GM19328 (cell line): Measurements from ENCODE around the gene CDK9.

Experiments
- ATAC-seq: cut with Tn5 transposase; IDR thresholded peaks from one replicate; pipeline ENCODE4 v1.9.1; 2021; ENCODE audit warnings: mild to moderate bottlenecking, moderate library complexity; ENCODE audit not compliant: unreplicated experiment

CDK9 gene

DNA sequence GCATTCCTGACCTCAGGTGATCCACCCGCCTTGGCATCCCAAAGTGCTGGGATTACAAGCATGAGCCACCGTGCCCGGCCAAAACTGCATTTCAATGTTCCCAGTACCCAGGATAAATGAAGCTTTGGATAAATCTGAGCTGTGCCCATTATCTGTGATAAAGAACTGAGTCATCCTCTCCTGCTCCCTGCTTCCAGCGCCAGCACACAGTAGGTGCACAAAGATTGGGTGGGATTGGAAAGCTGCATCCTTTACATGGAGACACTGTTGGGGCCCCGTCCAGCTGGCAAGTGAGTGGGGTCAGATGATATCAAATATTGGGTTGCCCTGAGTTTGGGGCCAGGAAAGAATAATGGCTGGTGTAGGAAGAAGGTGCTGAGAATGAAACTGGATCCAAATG, 24.8 kb upstream of the CDK9 start:
- no peak for ATAC-seq

- ATAC-seq = no peak
Observed at GRCh38 chr9:127761491-127761956, 24.3 kb upstream of the CDK9 start.

DNA sequence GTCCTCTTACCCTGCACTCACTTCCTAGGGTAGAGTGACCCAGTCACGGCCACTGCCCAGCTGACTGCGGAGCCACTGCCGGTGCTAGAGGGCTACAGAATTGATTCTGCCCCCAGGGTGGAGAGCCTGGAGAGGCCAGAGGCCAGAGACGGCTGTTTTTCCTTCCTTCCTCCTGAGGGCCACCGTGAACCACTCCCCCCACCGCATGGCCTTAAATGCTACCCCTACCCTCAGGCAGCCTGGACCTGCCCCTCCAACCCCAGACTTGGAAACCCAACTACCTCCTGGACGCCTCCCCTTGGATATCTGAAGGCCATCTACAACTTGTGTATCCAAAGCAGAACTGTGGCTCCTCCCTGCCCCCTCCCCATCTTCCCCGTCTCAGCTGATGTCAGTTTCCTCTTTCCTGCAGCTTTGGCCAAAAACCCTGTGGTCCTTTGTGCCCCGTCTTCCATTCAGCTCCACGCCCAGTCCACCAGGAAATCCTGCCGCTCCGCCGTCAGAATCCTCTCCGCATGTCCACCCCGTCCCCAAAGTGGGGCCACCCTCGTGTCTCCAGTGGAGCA, 23.6 kb upstream of the CDK9 start:
- no peak for ATAC-seq

- ATAC-seq = no peak
Observed at GRCh38 chr9:127763918-127764384, 21.9 kb upstream of the CDK9 start.

GRCh38 chr9:127765418-127765817, 20.4 kb upstream of the CDK9 start:
- no peak for ATAC-seq

DNA sequence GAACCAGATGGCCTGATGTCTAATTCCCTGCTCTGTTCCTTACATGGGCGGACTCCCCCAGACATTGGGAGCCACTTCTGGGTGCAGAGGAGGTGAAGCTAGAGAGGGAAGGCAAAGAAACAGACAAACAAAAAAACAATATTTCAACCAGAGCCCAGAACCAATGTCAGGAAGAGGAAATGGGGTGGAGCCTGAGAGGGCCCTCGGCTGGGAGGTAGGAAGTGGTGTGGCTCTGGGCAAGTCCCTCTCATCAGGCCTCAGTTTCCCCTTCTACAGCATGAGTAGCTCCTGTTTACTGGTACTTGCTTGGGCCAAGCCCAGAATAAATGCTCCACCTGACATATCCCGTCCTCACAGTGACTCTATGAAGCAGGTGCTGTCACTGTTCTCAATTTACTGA, 18.4 kb upstream of the CDK9 start:
- no peak for ATAC-seq

DNA sequence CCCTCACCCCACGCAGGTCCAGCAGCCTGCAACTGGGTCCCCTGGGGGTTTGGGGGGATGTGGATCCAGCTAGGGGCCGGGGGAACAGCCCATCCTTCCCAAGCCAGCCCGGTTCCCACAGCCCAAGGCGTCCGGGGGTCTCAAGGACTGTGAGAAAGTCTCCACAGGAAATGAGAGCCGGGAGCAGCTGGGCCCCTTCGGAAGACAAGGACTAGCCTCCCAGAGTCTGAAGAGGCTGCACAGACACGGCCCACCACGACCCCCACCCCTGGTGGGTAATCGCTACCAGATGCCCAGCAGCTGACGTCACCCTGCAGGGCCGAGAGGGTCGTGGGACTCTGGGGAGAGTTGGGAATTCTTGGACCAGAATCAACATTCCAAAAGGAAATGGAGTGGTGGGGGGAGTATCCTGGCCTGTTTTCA, 17.9 kb upstream of the CDK9 start:
- ATAC-seq = no peak

- ATAC-seq = no peak
Observed at GRCh38 chr9:127768698-127769097, 17.1 kb upstream of the CDK9 start.

GRCh38 chr9:127769101-127769500, 16.7 kb upstream of the CDK9 start:
- no peak for ATAC-seq

- no peak for ATAC-seq
Observed at GRCh38 chr9:127769929-127770582, 15.8 kb upstream of the CDK9 start.

GRCh38 chr9:127770583-127770904, 15.3 kb upstream of the CDK9 start:
- ATAC-seq = no peak

GRCh38 chr9:127770905-127771569, 14.8 kb upstream of the CDK9 start:
- ATAC-seq = peak; percentile 83

DNA sequence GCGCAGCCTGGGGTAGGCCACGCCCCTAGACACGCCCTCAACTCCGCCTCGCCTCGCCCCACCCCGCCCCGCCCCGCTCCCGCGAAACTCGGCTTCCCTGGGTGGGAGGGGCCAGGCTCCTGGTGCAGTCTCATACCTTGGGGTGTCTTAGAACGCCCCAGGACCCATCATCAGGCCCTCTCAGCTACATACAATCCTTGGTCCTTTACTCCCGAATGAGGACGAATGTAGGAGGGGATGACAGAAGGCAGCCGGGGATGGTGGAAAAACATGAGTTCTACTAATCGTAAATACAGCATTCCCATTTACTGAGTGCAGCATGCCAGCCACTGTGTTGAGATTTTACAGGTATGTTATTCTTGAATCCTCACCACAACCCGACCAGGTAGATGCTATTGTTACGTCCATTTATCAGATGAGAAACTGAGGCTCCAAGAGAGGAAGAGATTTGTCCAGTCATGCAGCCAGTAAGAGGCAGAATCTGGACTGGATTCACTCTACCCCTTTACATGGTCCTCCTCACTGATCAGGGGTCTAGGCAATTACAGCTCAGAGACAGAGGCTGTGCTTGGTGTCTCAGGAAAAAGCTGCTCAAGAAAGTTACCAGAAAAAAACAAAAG, 14.2 kb upstream of the CDK9 start:
- no peak for ATAC-seq

DNA sequence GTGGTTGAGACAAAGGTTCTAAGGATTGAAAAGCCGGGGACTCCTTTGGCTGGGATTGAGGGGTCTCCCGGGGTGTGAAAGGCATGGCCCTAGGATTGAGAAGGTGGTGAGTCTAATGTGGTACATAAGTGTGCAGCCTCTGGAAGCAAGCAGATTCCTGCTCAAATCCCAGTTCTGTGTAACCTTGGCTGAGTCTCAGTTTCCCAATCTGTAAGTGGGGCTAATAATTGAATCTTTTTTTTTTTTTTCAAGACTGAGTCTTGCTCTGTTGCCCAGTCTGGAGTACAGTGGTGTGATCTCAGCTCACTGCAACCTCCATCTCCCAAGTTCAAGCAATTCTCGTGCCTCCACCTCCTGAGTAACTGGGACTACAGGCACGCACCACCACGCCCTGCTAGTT, 13.2 kb upstream of the CDK9 start:
- no peak for ATAC-seq

- no peak for ATAC-seq
Observed at GRCh38 chr9:127773272-127773671, 12.6 kb upstream of the CDK9 start.

- no peak for ATAC-seq
Observed at GRCh38 chr9:127773981-127774380, 11.9 kb upstream of the CDK9 start.

GRCh38 chr9:127776195-127776923, 9.5 kb upstream of the CDK9 start:
- no peak for ATAC-seq

DNA sequence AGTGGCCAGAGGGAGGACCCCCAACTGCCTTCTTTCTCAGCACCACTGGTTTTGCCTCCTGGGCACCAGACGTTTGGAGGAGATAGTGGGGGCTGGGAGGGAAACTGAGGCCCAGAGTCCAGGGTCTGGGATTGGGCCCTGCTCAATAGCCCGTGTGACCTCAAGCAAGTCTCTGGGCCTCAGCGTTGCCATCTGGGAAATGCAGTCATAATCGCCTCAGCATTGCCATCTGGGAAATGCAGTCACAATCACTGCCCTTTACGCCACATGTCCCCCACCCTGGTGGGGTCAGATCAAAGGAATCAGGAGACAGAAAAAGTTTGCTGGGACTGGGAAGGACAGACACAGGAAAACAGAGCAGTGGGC, 8.9 kb upstream of the CDK9 start:
- no peak for ATAC-seq

- no peak for ATAC-seq
Observed at GRCh38 chr9:127777368-127777980, 8.4 kb upstream of the CDK9 start.

DNA sequence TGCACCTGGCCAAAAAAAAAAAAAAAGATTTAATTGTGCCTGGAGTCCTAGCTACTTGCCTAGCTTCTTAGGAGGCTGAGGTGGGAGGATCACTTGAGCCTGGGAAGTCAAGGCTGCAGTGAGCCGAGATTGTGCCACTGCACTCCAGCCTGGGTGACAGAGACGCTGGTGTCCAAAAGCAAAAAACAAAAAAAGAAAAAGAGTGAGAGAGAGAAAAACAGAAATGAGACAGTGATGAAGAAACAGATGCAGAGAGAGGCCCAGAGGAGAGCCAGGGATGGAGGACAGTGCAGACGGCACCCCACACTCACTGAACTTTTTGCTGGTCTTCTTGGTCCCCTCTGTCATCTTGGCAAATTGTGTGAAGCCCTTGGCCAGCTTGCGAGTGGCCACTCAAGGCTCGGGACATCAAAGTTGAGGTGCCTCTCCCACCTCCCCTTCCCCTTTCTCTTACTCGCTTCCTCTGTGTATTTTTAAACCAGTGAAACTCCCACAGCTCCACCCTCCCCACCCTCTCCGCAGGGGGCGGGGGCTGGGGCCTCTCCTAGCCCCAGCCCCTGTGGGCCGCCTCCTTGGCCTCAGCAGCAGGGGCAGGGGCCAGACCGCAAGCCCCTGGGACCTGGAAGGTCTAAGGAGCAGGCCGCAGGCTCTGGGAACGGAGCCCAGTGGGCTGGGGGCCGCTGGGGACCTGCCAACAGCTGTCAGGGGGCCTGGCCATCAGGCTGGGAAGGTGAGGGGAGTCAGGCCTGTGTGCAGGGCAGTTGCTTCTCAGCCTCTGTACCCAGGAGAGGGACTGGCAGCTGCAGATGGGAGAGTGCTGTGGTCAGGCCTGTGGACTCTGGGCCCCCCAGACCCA, 7.3 kb upstream of the CDK9 start, which contains the start of gene SH2D3C:
TSS of gene SH2D3C (minus strand) at position 387 of the 856 bp plus-strand sequence. CDS start at position 348, 39 bp downstream.
- peak; percentile 39 for ATAC-seq
